Measurements from ENCODE around the gene USP6. TPM values are rescaled to one million over a fixed set of nuclear protein-coding genes. Genes with fewer than 3 reads are reported as not detected.

Gene USP6
- total and polyA plus RNA-seq, 10 of the 15 experiments (the other 5 are each of a cell fraction or from before 2014, with no cell fraction given): under 0.01 to 0.39 (median 0.10) TPM; not detected in 2

DNA sequence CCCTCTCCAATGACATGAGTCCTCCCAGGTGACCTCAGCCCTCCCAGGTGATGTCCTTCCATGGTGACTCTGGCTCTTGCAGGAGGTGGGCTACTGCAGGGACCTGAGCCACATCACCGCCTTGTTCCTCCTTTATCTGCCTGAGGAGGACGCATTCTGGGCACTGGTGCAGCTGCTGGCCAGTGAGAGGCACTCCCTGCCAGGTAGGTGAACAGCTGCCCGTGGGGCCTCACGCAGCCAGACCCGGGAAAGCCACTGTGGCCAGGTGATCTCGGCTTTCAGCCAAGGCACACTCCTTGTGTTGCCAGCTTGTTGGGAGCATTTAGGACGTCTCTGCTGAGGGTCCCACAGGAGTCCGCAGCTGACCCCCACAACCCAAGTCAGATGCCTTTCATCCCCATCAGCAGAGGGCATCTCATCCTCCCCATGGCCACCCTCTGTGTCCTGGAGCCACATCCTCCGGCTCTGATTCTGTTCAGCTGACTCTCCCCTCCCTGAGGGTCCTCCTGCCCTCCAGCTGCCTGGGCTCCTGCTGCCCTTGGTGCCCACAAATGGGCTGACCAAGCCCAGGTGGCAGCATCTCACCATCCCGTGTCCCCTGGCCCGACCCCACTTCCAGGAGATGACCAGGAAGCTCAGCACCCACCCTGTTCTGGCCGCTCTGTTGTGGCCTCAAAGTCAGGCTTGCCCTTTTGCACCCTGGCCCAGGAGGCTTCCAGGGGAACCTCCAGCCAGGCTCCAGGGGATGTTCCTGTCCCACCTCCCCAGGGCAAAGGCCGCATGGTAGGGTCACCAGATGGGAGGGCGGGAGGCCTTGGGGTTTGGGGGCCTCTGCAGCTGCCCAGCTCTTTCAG is 20.1 kb downstream of the USP6 start:
- FAIRE-seq (no peak), DNase-seq (ENCODE audit: low read depth, low spot score) (no peak)
- BruUV-seq (replicated peaks): no TSS peak

More for the DNA sequence above, 20.1 kb downstream of the USP6 start:
- intact Hi-C loops (cut with micrococcal nuclease; ENCODE audit: unreplicated experiment): no loop called here
- in situ Hi-C loops (cut with MboI): no loop called here
- ATAC-seq: no peak
- ChIA-PET POLR2A (no interaction called here), RAD21 (ENCODE audit: unreplicated experiment) (no interaction called here), SMC1A (ENCODE audit: uncharacterized antibody, unreplicated experiment) (no interaction called here), CTCF (no interaction called here)
- no peak overlapping the region for H3K9ac ChIP-seq (ENCODE audit: control insufficient read depth, insufficient read depth, low read length)
- H3K4me3 ChIP-seq: no peak overlapping the region
- no peak overlapping the region for H3K4me2 ChIP-seq (ENCODE audit: control insufficient read depth, insufficient read depth)
- no peak overlapping the region for H2AFZ ChIP-seq (ENCODE audit: control insufficient read depth, low read depth, low read length)
- no peaks in the 10 kb centered on the region for H3K4me1 ChIP-seq (ENCODE audit: control insufficient read depth, insufficient read depth, low read length)
- H3K9me3 ChIP-seq (replicated peaks; ENCODE audit: control insufficient read depth, insufficient read depth, low read length): no peaks in the 10 kb centered on the region
- TF ChIP-seq BCL11A (IDR thresholded peaks at IDR 0.05; ENCODE audit: low read depth, low read length) (no peak), PML (IDR thresholded peaks at IDR 0.05; ENCODE audit: low read length) (no peak), LARP7 (IDR thresholded peaks at IDR 0.05) (no peak), NFIC (IDR thresholded peaks at IDR 0.05; ENCODE audit: low read depth, low read length) (no peak), RB1 (IDR thresholded peaks at IDR 0.05; ENCODE audit: borderline replicate concordance) (no peak), CHD1 (IDR thresholded peaks at IDR 0.05; ENCODE audit: low read depth, low read length) (no peak), HDAC6 (IDR thresholded peaks at IDR 0.05; ENCODE audit: unreplicated experiment) (no peak), MEF2B (IDR thresholded peaks at IDR 0.05; ENCODE audit: partially characterized antibody, poor library complexity, severe bottlenecking) (no peak), CREM (IDR thresholded peaks at IDR 0.05; ENCODE audit: low read depth) (no peak), STAT1 (conservative IDR thresholded peaks at IDR 0.05) (no peak), KAT2A (conservative IDR thresholded peaks at IDR 0.05; ENCODE audit: control insufficient read depth, low read depth, low read length) (no peak), MYB (IDR thresholded peaks at IDR 0.05; ENCODE audit: borderline replicate concordance, low read depth, low read length) (no peak), PBX3 (IDR thresholded peaks at IDR 0.05; ENCODE audit: insufficient replicate concordance, low read depth, low read length) (no peak)
- TF ChIP-seq, protein P1, sequence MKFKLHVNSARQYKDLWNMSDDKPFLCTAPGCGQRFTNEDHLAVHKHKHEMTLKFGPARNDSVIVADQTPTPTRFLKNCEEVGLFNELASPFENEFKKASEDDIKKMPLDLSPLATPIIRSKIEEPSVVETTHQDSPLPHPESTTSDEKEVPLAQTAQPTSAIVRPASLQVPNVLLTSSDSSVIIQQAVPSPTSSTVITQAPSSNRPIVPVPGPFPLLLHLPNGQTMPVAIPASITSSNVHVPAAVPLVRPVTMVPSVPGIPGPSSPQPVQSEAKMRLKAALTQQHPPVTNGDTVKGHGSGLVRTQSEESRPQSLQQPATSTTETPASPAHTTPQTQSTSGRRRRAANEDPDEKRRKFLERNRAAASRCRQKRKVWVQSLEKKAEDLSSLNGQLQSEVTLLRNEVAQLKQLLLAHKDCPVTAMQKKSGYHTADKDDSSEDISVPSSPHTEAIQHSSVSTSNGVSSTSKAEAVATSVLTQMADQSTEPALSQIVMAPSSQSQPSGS (IDR thresholded peaks at IDR 0.05; ENCODE audit: low read length): no peak
- TF ChIP-seq, protein P2, sequence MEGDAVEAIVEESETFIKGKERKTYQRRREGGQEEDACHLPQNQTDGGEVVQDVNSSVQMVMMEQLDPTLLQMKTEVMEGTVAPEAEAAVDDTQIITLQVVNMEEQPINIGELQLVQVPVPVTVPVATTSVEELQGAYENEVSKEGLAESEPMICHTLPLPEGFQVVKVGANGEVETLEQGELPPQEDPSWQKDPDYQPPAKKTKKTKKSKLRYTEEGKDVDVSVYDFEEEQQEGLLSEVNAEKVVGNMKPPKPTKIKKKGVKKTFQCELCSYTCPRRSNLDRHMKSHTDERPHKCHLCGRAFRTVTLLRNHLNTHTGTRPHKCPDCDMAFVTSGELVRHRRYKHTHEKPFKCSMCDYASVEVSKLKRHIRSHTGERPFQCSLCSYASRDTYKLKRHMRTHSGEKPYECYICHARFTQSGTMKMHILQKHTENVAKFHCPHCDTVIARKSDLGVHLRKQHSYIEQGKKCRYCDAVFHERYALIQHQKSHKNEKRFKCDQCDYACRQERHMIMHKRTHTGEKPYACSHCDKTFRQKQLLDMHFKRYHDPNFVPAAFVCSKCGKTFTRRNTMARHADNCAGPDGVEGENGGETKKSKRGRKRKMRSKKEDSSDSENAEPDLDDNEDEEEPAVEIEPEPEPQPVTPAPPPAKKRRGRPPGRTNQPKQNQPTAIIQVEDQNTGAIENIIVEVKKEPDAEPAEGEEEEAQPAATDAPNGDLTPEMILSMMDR (IDR thresholded peaks at IDR 0.05 in 2 of 3, conservative IDR thresholded peaks at IDR 0.05 in 1 of 3; ENCODE audit: control insufficient read depth in 2 of 3, extremely low read depth in 1 of 3, insufficient read depth in 1 of 3, low read depth in 3 of 3, low read length in 3 of 3): no peak
- TF ChIP-seq, protein P3, sequence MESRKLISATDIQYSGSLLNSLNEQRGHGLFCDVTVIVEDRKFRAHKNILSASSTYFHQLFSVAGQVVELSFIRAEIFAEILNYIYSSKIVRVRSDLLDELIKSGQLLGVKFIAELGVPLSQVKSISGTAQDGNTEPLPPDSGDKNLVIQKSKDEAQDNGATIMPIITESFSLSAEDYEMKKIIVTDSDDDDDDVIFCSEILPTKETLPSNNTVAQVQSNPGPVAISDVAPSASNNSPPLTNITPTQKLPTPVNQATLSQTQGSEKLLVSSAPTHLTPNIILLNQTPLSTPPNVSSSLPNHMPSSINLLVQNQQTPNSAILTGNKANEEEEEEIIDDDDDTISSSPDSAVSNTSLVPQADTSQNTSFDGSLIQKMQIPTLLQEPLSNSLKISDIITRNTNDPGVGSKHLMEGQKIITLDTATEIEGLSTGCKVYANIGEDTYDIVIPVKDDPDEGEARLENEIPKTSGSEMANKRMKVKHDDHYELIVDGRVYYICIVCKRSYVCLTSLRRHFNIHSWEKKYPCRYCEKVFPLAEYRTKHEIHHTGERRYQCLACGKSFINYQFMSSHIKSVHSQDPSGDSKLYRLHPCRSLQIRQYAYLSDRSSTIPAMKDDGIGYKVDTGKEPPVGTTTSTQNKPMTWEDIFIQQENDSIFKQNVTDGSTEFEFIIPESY (IDR thresholded peaks at IDR 0.05): no peak
- H4K20me1 ChIP-seq (ENCODE audit: control insufficient read depth, insufficient read depth): no peaks in the 10 kb centered on the region
- H3K79me2 ChIP-seq (ENCODE audit: control insufficient read depth, insufficient read depth, low read length): no peaks in the 10 kb centered on the region
- 33% methylated on average over 14 of the region's 14 CpGs for WGBS (ENCODE audit: insufficient coverage, insufficient replicate concordance, low lambda C conversion rate, missing lambda C conversion rate)
- no peaks in the 10 kb centered on the region for H3K36me3 ChIP-seq (ENCODE audit: control insufficient read depth in 2 of 2, insufficient read depth in 2 of 2, low read length in 1 of 2)
- H3K27me3 ChIP-seq (replicated peaks in 1 of 2; ENCODE audit: control insufficient read depth in 2 of 2, insufficient read depth in 2 of 2, low read length in 1 of 2): no peaks in the 10 kb centered on the region
- H3K27ac ChIP-seq (ENCODE audit: control insufficient read depth, insufficient read depth): no peak overlapping the region

Measured in GM12878 (cell line).